Body of pancreas (tissue), 4 donors: Measurements from ENCODE around the gene SUPT5H.

Experiments used
- CTCF ChIP-seq, 7 experiments: fragments of 450-650 bp in 4 of 7; fragments of 200-600 bp in 3 of 7; sonication (generic) in 3 of 7; IDR thresholded peaks; one replicate each; pipeline ENCODE4 v1.5.1; 2016 to 2019; ENCODE audit warnings: antibody characterized with exemption in 7 of 7
- POLR2A ChIP-seq, 3 donors: fragments of 450-650 bp; IDR thresholded peaks; one replicate each; pipeline ENCODE4 v1.6.1; 2016; ENCODE audit warnings: antibody characterized with exemption in 3 of 3, mild to moderate bottlenecking in 2 of 3

GRCh38 chr19:39405958-39406655 lies 39.3 kb upstream of the SUPT5H start:
- TF ChIP-seq POLR2A (IDR thresholded peaks at IDR 0.05), result no peak
- no peak for TF ChIP-seq CTCF (IDR thresholded peaks at IDR 0.05)
